Measurements from ENCODE around the gene TMEM45B. TPM values are rescaled to one million over a fixed set of nuclear protein-coding genes. Genes with fewer than 3 reads are reported as not detected.
"Not testable (repeated sequence)": the region's sequence is repeated elsewhere in the genome, so short reads cannot be mapped to it uniquely, and the experiment has no call there.

Gene TMEM45B
- total RNA-seq, 2 donors from 2014 or later, result not detected

GRCh38 chr11:129840236-129840635, 24.6 kb downstream of the TMEM45B start:
- Histone ChIP-seq H3K4me1 (ENCODE audit: control insufficient read depth in 1 of 2, low read depth in 2 of 2) (no peaks in the 10 kb centered on the region), H3K27me3 (replicated peaks; ENCODE audit: insufficient read depth) (no peaks in the 10 kb centered on the region), H3K9me3 (no peaks in the 10 kb centered on the region), H3K27ac (no peak overlapping the region), H3K36me3 (no peaks in the 10 kb centered on the region), H3K4me3 (no peak overlapping the region)
- TF ChIP-seq CTCF (IDR thresholded peaks at IDR 0.05), result no peak
- no peak for DNase-seq (ENCODE audit: low spot score)
- no peak for ATAC-seq (ENCODE audit: insufficient number of reproducible peaks, low FRiP score, low read depth)

- Histone ChIP-seq H3K36me3 (no peaks in the 10 kb centered on the region), H3K4me1 (ENCODE audit: control insufficient read depth in 1 of 2, low read depth in 2 of 2) (no peaks in the 10 kb centered on the region), H3K27me3 (replicated peaks; ENCODE audit: insufficient read depth) (no peaks in the 10 kb centered on the region), H3K9me3 (no peaks in the 10 kb centered on the region), H3K27ac (no peak overlapping the region), H3K4me3 (no peak overlapping the region)
- DNase-seq (ENCODE audit: low spot score) (no peak), ATAC-seq (ENCODE audit: insufficient number of reproducible peaks, low FRiP score, low read depth) (no peak)
- TF ChIP-seq CTCF (IDR thresholded peaks at IDR 0.05), result no peak
These were observed 26.5 kb downstream of the TMEM45B start for GRCh38 chr11:129842138-129842537.

GRCh38 chr11:129846508-129847335, 31.1 kb downstream of the TMEM45B start:
- Histone ChIP-seq H3K27ac (no peak overlapping the region), H3K27me3 (replicated peaks; ENCODE audit: insufficient read depth) (no peaks in the 10 kb centered on the region), H3K4me1 (ENCODE audit: control insufficient read depth in 1 of 2, low read depth in 2 of 2) (no peaks in the 10 kb centered on the region), H3K36me3 (no peaks in the 10 kb centered on the region), H3K4me3 (no peak overlapping the region), H3K9me3 (no peaks in the 10 kb centered on the region)
- no peak for TF ChIP-seq CTCF (IDR thresholded peaks at IDR 0.05)
- no peak for ATAC-seq (ENCODE audit: insufficient number of reproducible peaks, low FRiP score, low read depth)
- no peak for DNase-seq (ENCODE audit: low spot score)

- not testable (repeated sequence) for H3K27ac ChIP-seq; H3K27me3 ChIP-seq (replicated peaks; ENCODE audit: insufficient read depth); DNase-seq (ENCODE audit: low spot score); H3K36me3 ChIP-seq; H3K4me3 ChIP-seq; H3K4me1 ChIP-seq (ENCODE audit: control insufficient read depth in 1 of 2, low read depth in 2 of 2); ATAC-seq (ENCODE audit: insufficient number of reproducible peaks, low FRiP score, low read depth); H3K9me3 ChIP-seq
These were observed 31.7 kb downstream of the TMEM45B start for GRCh38 chr11:129847361-129847760.

- Histone ChIP-seq H3K9me3 (no peaks in the 10 kb centered on the region), H3K4me3 (no peak overlapping the region), H3K36me3 (no peaks in the 10 kb centered on the region), H3K27me3 (replicated peaks; ENCODE audit: insufficient read depth) (no peaks in the 10 kb centered on the region), H3K4me1 (ENCODE audit: control insufficient read depth in 1 of 2, low read depth in 2 of 2) (no peaks in the 10 kb centered on the region), H3K27ac (no peak overlapping the region)
- DNase-seq (ENCODE audit: low spot score) (no peak), ATAC-seq (ENCODE audit: insufficient number of reproducible peaks, low FRiP score, low read depth) (no peak)
- TF ChIP-seq CTCF (IDR thresholded peaks at IDR 0.05), result no peak
These were observed 33.9 kb downstream of the TMEM45B start for GRCh38 chr11:129849447-129850130.

Data from thoracic aorta (tissue), 2 donors.